ENCODE data around the gene KCND3. TPM values are rescaled to one million over a fixed set of nuclear protein-coding genes. Genes with fewer than 3 reads are reported as not detected.

The KCND3 gene
- total RNA-seq, 1 donor from 2014 or later: 2.2 TPM

DNA sequence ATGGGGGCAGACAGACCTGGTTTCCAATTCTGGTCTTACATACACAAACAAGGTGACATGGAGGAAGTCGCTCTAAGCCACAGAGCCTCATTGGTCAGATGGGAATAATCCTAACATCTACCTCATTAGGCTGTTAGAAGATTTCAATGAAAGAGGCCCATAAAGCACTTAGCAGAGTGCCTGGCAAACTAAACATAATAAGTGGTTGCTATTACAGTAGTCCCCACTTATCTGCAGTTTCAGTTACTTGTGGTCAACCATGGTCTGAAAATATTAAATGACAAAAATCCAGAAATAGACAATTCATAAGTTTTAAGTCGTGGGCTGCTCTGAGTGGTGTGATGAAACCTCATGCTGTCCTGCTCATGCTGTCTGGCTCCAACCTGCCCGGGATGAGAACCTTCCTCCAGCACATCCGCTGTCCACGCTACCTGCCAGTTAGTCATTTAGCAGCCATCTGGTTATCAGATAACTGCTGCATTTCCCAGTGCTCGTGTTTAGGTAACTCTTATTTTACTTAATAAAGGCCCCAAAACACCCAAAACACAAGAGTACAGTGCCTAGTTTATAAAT lies 121.5 kb downstream of the KCND3 start:
- Mint-ChIP-seq H3K36me3 (no peaks in the 10 kb centered on the region), H3K27me3 (peaks cover 13% of the 10 kb centered on the region), H3K4me1 (ENCODE audit: unreplicated experiment) (no peaks in the 10 kb centered on the region), H3K4me3 (no peak overlapping the region), H3K27ac (no peak overlapping the region), H3K9me3 (no peaks in the 10 kb centered on the region)
- TF ChIP-seq, protein P1, sequence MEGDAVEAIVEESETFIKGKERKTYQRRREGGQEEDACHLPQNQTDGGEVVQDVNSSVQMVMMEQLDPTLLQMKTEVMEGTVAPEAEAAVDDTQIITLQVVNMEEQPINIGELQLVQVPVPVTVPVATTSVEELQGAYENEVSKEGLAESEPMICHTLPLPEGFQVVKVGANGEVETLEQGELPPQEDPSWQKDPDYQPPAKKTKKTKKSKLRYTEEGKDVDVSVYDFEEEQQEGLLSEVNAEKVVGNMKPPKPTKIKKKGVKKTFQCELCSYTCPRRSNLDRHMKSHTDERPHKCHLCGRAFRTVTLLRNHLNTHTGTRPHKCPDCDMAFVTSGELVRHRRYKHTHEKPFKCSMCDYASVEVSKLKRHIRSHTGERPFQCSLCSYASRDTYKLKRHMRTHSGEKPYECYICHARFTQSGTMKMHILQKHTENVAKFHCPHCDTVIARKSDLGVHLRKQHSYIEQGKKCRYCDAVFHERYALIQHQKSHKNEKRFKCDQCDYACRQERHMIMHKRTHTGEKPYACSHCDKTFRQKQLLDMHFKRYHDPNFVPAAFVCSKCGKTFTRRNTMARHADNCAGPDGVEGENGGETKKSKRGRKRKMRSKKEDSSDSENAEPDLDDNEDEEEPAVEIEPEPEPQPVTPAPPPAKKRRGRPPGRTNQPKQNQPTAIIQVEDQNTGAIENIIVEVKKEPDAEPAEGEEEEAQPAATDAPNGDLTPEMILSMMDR (conservative IDR thresholded peaks at IDR 0.05): no peak
- DNase-seq (ENCODE audit: extremely low spot score, unreplicated experiment): no peak

DNA sequence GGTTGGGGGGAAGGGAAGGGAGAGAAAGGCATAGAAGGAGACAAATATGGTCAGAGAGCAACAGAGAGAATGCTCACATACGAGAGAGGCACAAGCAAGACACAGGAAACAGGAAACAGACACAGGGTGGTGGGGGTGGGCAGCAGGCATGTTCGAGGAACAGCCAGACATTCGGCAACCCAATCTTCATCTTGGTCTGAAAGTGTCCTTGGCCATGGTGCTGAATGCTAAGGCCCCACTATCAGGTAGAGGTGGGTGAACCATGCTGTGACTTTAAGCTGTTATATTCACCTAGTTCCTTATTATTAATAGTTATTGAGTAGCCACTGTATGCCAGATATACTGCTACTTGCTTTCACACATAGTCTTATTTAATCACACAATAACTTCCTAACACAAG lies 124.6 kb downstream of the KCND3 start:
- TF ChIP-seq, protein P1 (conservative IDR thresholded peaks at IDR 0.05): no peak
- no peak overlapping the region for H3K4me3 Mint-ChIP-seq
- no peak for DNase-seq (ENCODE audit: extremely low spot score, unreplicated experiment)
- no peaks in the 10 kb centered on the region for H3K36me3 Mint-ChIP-seq
- H3K27ac Mint-ChIP-seq: no peak overlapping the region
- H3K4me1 Mint-ChIP-seq (ENCODE audit: unreplicated experiment): no peaks in the 10 kb centered on the region
- H3K9me3 Mint-ChIP-seq: no peaks in the 10 kb centered on the region
- H3K27me3 Mint-ChIP-seq: peaks cover 13% of the 10 kb centered on the region

DNA sequence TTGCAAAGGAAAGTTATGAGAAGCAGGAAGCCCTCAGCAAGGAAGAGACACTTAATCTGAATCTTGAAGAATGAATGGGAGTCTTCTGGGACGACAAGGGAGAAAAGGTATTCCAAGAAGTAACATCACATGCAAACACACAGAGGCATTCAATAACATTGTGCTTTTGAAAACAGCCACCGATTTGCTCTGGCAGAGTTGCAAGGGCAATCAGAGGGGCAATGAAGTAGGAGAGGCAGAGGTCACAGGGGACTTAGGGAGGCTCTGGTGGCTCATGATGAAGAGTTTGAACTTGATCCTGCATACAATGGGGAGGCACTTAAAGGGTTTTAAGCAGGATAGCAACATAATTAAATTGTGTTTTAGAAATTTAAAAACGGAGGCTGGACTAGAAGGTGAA lies 126.1 kb downstream of the KCND3 start:
- TF ChIP-seq, protein P1 (conservative IDR thresholded peaks at IDR 0.05): no peak
- H3K36me3 Mint-ChIP-seq: no peaks in the 10 kb centered on the region
- H3K27me3 Mint-ChIP-seq: peaks cover 18% of the 10 kb centered on the region
- H3K4me3 Mint-ChIP-seq: no peak overlapping the region
- no peaks in the 10 kb centered on the region for H3K4me1 Mint-ChIP-seq (ENCODE audit: unreplicated experiment)
- H3K27ac Mint-ChIP-seq: no peak overlapping the region
- no peak for DNase-seq (ENCODE audit: extremely low spot score, unreplicated experiment)
- no peaks in the 10 kb centered on the region for H3K9me3 Mint-ChIP-seq

DNA sequence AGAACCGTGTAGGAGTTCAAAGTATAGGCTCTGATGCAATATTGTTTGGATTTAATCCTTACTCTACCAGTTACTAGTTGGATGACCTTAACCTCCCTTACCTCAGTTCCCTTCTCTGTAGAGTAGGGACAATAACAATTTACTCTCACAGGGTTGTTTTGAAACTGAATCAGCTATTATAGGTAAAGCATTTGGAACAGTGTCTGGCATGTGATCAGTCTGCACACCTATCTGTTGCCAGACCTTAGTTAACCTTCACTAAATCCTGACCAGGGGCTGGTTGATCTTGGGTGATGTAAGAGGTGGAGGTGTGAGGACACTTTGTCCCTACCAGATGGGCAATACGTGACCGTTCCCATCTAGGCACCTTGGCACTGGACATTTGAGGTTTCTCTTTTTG lies 126.9 kb downstream of the KCND3 start:
- Mint-ChIP-seq H3K27me3 (peaks cover 23% of the 10 kb centered on the region), H3K9me3 (no peaks in the 10 kb centered on the region), H3K4me1 (ENCODE audit: unreplicated experiment) (no peaks in the 10 kb centered on the region), H3K36me3 (no peaks in the 10 kb centered on the region), H3K27ac (peak overlapping the region; percentile 64), H3K4me3 (no peak overlapping the region)
- no peak for DNase-seq (ENCODE audit: extremely low spot score, unreplicated experiment)
- TF ChIP-seq, protein P1 (conservative IDR thresholded peaks at IDR 0.05): no peak

DNA sequence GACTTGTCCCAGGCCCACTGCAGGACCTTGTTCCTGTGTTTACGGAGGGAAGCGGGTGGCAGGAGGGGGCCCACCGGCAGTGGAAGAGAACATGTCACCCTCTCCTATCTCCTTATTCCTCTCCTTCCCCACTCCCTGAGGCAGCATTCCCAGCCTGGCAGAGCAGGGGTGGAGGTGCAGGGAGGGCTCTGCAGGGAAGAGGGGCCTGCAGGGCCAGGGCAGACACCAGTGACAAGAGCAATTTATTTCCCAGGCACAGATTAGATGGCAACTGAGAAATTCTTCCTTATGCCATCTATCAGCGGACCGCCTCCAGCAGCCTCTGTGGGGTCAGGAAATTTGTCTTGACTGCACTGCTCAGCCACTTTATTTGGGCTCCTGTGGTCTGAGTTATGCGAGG lies 127.9 kb downstream of the KCND3 start:
- Mint-ChIP-seq H3K36me3 (no peaks in the 10 kb centered on the region), H3K4me1 (ENCODE audit: unreplicated experiment) (no peaks in the 10 kb centered on the region), H3K27ac (no peak overlapping the region), H3K27me3 (peaks cover 29% of the 10 kb centered on the region), H3K4me3 (no peak overlapping the region), H3K9me3 (no peaks in the 10 kb centered on the region)
- DNase-seq (ENCODE audit: extremely low spot score, unreplicated experiment): no peak
- TF ChIP-seq, protein P1 (conservative IDR thresholded peaks at IDR 0.05): no peak

DNA sequence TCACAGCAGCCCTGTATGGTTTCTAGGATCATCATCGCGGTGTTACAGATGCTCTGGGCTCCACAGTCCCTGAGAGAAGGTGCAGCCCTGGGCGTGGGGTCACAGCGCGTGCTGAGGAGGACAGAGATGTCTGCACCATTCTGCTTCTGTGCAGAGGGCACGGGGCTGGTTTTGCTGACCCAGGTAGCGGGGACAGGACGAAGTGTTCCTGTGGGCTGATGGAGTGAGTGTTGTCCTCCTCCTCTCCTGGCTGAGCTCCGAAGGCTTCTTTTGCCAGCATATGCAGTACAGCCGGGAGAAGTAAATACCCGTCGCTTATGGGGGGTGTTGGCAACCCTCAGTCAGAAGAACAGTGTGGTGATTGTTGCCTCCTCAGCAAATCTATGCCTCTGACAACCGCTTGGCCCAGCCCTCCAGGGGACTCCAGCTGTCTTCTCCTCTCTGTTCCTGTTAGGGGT lies 132.2 kb downstream of the KCND3 start:
- H3K9me3 Mint-ChIP-seq: no peaks in the 10 kb centered on the region
- no peak for DNase-seq (ENCODE audit: extremely low spot score, unreplicated experiment)
- peaks cover 36% of the 10 kb centered on the region for H3K27me3 Mint-ChIP-seq
- no peaks in the 10 kb centered on the region for H3K36me3 Mint-ChIP-seq
- TF ChIP-seq, protein P1 (conservative IDR thresholded peaks at IDR 0.05): no peak
- no peak overlapping the region for H3K4me3 Mint-ChIP-seq
- H3K4me1 Mint-ChIP-seq (ENCODE audit: unreplicated experiment): no peaks in the 10 kb centered on the region
- H3K27ac Mint-ChIP-seq: no peak overlapping the region

Data from type B pancreatic cell (in vitro differentiated cells).